Vagina (tissue), 2 donors: ENCODE results near the gene DDX46. TPM values are rescaled to one million over a fixed set of nuclear protein-coding genes. Genes with fewer than 3 reads are reported as not detected.

Experiments
- DNase-seq, 2 donors: peaks; one replicate each; pipeline ENCODE4 v3.0.0-alpha.2; 2017; ENCODE audit errors: extremely low spot score in 2 of 2
- H3K27ac ChIP-seq: fragments of 200-600 bp; sonication (generic); one replicate; pipeline ENCODE4 v1.5.1; 2019
- H3K27me3 ChIP-seq: fragments of 200-600 bp; sonication (generic); one replicate; pipeline ENCODE4 v1.5.1; 2019
- H3K36me3 ChIP-seq, 2 donors: fragments of 200-600 bp; sonication (generic); one replicate each; pipeline ENCODE4 v1.5.1; 2017 to 2019
- H3K4me1 ChIP-seq: fragments of 200-600 bp; sonication (generic); one replicate; pipeline ENCODE4 v1.5.1; 2019
- H3K4me3 ChIP-seq, 2 donors: fragments of 200-600 bp; sonication (generic); 1 replicate in 1 of 2; 2 replicates in 1 of 2; pipeline ENCODE4 v1.5.1; 2016 to 2019
- H3K9me3 ChIP-seq: fragments of 200-600 bp; sonication (generic); one replicate; pipeline ENCODE4 v1.5.1; 2019
- POLR2A ChIP-seq, 2 donors: fragments of 450-650 bp; IDR thresholded peaks; one replicate each; pipeline ENCODE4 v1.6.1; 2017; ENCODE audit warnings: antibody characterized with exemption in 2 of 2, mild to moderate bottlenecking in 2 of 2, moderate library complexity in 2 of 2
- POLR2AphosphoS5 ChIP-seq, 2 donors: sonication (generic); formaldehyde crosslinking; IDR thresholded peaks; one replicate each; pipeline ENCODE4 v1.9.0; 2017; ENCODE audit warnings: antibody characterized with exemption in 2 of 2, mild to moderate bottlenecking in 2 of 2, low read depth in 1 of 2; ENCODE audit not compliant: insufficient read depth in 1 of 2
- intact Hi-C: fragments of 100-400 bp; cut with DNase I; formaldehyde crosslinking; loops from one replicate; pipeline ENCODE4 v1.15.1; 2023
- small RNA-seq: library from RNA; depleted of rRNA; stranded (forward); fragments of <200 nt; gene quantifications from one replicate; pipeline ENCODE3, GENCODE V24; 2016
- total RNA-seq: library from RNA; depleted of rRNA; stranded (reverse); fragments of >200 nt; gene quantifications from one replicate; pipeline ENCODE4 v1.2.3, GENCODE V29; 2016
- TF ChIP-seq, protein P1 (sequence below), 3 experiments: fragments of 450-650 bp in 2 of 3; fragments of 200-600 bp in 1 of 3; sonication (generic) in 1 of 3; IDR thresholded peaks; one replicate each; pipeline ENCODE4 v1.5.1; 2017 to 2019; ENCODE audit warnings: antibody characterized with exemption in 3 of 3, mild to moderate bottlenecking in 2 of 3, moderate library complexity in 2 of 3

DDX46 gene
- total RNA-seq, 1 donor from 2014 or later = 31.7 TPM

DNA sequence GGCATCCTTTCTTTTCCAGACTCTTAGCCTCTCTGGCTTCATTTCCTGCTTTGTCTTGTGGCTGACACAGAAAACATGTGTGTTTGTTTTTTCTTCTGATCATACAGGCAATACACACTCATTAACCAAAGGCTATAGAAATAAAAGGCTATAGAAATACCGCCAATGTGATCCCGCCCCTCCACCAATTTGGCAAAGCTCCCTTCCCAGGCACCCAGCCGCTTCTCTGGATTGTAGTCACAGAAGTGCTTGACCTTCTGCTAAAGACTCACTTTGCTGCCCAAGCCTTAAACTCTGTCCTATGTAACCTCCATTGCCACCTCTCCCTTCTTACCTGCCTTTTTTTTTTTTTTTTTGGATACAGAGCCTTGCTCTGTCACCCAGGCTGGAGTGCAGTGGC is 120.9 kb downstream of the DDX46 start:
- intact Hi-C loops = no loop called here
- Histone ChIP-seq H3K4me3 (no peak overlapping the region), H3K9me3 (no peaks in the 10 kb centered on the region), H3K4me1 (peaks cover 43% of the 10 kb centered on the region), H3K36me3 (no peaks in the 10 kb centered on the region), H3K27me3 (no peaks in the 10 kb centered on the region), H3K27ac (no peak overlapping the region)
- TF ChIP-seq POLR2A (IDR thresholded peaks at IDR 0.05) (no peak), POLR2AphosphoS5 (IDR thresholded peaks at IDR 0.05; ENCODE audit: insufficient read depth in 1 of 2, low read depth in 1 of 2) (no peak)
- TF ChIP-seq, protein P1, sequence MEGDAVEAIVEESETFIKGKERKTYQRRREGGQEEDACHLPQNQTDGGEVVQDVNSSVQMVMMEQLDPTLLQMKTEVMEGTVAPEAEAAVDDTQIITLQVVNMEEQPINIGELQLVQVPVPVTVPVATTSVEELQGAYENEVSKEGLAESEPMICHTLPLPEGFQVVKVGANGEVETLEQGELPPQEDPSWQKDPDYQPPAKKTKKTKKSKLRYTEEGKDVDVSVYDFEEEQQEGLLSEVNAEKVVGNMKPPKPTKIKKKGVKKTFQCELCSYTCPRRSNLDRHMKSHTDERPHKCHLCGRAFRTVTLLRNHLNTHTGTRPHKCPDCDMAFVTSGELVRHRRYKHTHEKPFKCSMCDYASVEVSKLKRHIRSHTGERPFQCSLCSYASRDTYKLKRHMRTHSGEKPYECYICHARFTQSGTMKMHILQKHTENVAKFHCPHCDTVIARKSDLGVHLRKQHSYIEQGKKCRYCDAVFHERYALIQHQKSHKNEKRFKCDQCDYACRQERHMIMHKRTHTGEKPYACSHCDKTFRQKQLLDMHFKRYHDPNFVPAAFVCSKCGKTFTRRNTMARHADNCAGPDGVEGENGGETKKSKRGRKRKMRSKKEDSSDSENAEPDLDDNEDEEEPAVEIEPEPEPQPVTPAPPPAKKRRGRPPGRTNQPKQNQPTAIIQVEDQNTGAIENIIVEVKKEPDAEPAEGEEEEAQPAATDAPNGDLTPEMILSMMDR (IDR thresholded peaks at IDR 0.05) = no peak
- no peak for DNase-seq

Small RNA genes lying within 50 kb of the gene (small RNA-seq; reads per million reads assigned to genes)
- gene RNU6-757P = not detected

Other genes with a start within 250 kb of the DDX46 start
- gene JADE2, start 233.1 kb upstream of the DDX46 start, total RNA-seq = 35.4 TPM
- gene SAR1B, start 126.0 kb upstream of the DDX46 start, total RNA-seq = 47.1 TPM
- gene SEC24A, start 110.0 kb upstream of the DDX46 start, total RNA-seq = 11.3 TPM
- 49.1 TPM for gene CAMLG, start 20.2 kb upstream of the DDX46 start, total RNA-seq
- 38.3 TPM for gene C5orf24, start 87.2 kb downstream of the DDX46 start, total RNA-seq
- gene TXNDC15, start 115.6 kb downstream of the DDX46 start, total RNA-seq = 92.3 TPM
- gene PCBD2, start 146.4 kb downstream of the DDX46 start, total RNA-seq = 6.1 TPM
- not detected for gene CATSPER3, start 209.1 kb downstream of the DDX46 start, total RNA-seq